Dermis microvascular lymphatic vessel endothelial cell (primary cell): ENCODE results near the gene AUH. TPM values are rescaled to one million over a fixed set of nuclear protein-coding genes. Genes with fewer than 3 reads are reported as not detected.

ENCODE experiments used
- DNase-seq, 2 donors: peaks; one replicate each; pipeline versions ENCODE4 v3.0.0 to v3.0.0-alpha.2; 2010; ENCODE audit warnings: low read depth in 2 of 2
- total RNA-seq: library from RNA; depleted of rRNA; stranded (reverse); fragments of >200 nt; gene quantifications from 2 replicates; pipeline ENCODE4 v1.2.1, GENCODE V29; 2014

AUH gene
- total RNA-seq, 1 donor from 2014 or later, result 9.6 TPM

DNA sequence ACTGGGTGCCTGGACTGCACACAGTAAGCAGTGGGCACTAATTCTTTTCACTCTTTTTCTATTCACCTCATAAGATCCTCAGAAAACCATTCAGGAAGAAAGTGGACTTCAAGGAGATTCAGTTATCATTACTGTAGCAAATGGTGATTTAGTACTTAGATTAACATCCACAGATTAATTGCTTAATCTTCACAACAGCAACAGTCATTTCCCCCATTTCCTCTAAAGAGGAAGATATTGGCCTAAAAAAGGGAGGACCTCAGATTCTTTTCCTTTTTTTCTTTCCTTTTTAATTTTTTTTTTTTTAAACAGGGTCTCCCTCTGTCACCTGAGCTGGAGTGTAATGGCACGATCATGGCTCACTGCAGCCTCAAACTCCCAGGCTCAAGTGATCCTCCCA lies 64.4 kb downstream of the AUH start:
- no peak for DNase-seq

DNA sequence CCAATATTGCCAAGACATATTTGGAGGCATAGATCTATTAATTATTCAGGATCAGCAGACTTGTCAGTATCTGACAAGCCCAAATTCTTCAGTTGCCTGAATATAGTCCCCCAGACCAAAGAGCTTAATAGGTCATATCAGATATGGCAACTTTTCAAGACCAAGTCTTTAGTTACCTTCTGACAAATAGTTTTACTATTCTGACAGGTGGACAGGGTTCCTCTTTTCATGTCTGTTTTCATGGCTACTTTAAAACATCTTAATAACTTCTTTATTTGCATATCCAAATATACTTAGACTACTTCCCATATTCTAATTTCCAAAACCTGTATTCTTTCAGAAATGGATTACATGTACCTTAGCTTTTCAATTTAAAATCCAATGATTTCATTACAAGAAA lies 65.4 kb downstream of the AUH start:
- no peak for DNase-seq

DNA sequence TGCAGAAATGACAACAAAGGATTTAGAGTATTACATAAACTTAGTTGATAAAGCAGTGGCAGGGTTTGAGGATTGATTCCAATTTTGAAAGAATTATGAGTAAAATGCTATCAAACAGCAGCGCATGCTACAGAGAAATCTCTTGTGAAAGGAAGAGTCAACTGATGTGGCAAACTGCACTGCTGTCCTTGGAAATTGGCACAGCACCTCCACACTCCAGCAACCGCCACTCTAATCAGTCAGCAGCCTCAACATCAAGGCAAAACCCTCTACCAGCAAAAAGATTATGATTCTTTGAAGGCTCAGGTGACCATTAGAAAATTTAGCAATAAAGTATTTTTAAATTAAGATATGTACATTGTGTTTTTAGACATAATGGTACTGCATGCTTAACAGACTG lies 66.4 kb downstream of the AUH start:
- DNase-seq, result no peak

DNA sequence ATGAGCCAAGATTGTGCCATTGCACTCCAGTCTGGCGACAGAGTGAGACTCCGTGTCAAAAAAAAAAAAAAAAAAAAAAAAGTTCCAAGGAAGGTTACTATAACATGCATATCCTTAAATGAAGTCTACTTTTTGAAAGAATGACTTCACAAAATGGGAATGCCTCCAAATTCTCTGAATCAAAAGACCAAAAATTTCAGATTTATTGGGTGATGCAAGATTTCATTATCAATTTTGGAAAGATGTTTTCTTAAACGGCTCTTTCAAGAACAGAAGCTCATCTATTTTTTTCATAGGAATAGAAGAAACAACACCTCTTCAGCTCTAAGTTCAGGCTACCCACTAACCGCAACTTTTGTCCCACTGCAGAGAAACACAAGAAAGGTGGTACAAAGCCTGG lies 69.9 kb downstream of the AUH start:
- DNase-seq, result no peak

DNA sequence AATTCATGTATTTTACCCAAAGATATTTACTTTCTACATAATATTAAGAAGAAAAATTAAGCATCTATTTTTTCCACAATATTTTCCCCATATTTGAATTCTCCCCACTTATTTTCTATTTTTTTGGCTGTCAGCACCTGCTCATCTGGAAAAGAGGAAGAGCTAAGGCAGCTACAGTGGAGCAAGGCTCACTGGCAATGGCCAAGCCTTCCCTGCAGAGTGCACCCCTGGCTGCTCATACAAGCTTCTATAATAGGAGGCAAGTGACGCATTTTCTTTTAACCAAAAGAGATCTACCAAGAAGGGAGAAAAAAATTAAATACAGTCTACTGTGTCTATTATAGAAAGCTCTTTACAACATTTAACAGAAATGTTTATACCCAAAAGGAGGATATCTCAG lies 72.5 kb downstream of the AUH start:
- DNase-seq, result no peak

- peak; percentile 27 to 83 for DNase-seq
Measured at GRCh38 chr9:91285729-91286353, 75.9 kb downstream of the AUH start.

- DNase-seq, result no peak
Measured at GRCh38 chr9:91282292-91282691, 79.4 kb downstream of the AUH start.

DNA sequence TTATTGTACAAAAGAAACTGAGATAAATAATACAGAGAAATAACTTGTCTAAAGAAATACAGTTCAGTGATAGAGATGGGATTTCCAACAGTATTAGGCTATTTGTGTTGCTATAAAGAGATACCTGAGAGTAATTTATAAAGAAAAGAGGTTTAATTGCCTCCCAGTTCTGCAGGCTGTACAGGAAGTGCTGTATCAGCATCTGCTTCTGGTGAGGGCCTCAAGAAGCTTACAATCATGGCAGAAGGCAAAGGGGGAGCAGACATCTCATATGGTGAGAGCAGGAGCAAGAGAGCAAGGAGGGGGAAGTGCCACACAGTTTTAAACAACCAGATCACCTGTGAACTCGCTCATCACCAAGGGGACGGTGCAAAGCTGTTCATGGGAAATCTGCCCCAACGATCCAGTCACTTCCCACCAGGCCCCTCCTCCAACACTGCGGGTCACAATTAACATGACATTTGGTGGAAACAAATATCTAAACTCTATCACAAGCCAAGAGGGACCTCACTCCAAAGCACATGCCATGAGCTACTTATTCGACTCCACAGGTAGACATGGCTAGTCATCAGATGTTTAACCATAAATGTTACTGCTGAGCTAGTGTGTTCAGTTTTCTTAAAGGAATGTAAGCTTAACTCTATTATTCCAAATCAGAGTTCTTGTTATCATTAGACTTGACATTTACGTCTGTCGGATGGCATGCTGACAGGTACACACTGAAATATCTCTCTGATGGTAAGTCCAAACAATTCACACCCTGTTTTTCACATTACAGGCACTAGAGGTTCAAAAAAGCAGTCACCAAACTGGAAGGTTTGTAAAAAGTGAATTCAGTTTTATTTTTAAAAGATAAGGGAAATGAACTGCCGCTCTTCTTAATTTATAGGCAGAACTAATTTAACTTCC lies 82.2 kb downstream of the AUH start:
- no peak for DNase-seq

DNA sequence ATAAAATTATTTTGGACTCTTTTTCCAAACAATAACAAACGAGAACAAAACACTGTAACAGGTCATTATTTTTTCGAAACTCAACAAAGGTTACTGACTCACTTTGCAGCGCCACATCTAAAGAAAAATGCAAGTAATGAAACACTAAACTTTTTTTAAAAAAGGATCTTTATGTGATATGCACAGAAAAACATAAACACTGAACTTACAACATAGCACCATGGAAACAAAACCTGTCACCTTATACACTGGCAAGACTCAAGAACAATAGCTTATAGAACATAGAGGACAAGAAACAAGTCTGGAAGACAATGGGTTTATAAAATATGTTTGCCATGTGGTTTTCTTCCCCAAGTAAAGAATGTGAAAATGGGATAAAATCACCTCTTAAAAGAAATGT lies 85.2 kb downstream of the AUH start:
- DNase-seq, result peak in 1 of 2 donors; percentile 36

DNA sequence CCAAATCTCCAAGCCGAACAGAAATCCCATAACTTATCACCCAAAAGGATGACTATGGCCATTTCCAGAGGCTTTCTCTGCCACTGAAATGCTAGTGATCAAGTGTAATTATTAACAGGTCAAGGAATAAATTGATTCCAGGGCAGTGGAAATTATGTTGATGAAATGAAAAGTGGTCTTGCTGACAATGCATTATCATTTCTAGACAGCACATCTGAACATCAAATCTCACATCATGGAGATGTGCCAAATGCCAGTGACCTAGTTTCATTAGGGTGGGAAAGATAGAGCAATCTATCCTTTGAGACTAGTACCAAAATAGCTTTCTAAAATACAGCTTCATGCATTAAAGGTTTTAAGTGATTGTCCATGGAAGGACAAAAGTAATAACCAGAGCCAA lies 86.1 kb downstream of the AUH start:
- DNase-seq, result no peak

- no peak for DNase-seq
Measured at GRCh38 chr9:91274949-91275492, 86.7 kb downstream of the AUH start.

GRCh38 chr9:91273853-91274552 lies 87.7 kb downstream of the AUH start:
- peak in 1 of 2 donors; percentile 58 for DNase-seq

- DNase-seq, result no peak
Measured at GRCh38 chr9:91271156-91271555, 90.6 kb downstream of the AUH start.

DNA sequence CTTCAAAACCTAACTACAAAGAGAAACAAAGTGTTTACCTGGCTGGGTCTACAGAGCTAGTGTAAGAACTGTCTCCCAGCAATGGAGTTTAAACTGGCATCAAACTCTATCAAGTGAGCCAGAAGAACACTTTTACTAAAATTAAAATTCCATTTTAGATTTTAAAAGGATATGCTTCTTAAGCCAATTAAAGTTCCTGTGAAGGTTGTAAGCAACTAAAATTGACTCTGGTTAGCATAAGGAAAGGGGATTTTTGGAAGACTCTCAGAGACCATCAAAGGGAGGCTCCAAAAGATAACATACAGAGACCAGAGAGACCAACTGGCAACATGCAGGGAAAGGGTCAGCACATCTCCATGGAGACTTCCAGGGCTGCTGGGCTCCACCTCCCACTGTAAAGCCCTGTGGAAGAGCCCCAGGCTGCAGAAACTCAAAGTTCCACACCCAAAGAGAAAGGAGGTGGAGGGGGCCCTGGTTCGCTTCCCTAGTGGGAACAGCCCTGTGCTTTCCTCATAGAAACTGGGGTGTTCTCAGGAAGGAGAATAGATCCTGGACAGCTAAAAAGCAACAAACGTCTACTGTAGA lies 91.7 kb downstream of the AUH start:
- no peak for DNase-seq

DNA sequence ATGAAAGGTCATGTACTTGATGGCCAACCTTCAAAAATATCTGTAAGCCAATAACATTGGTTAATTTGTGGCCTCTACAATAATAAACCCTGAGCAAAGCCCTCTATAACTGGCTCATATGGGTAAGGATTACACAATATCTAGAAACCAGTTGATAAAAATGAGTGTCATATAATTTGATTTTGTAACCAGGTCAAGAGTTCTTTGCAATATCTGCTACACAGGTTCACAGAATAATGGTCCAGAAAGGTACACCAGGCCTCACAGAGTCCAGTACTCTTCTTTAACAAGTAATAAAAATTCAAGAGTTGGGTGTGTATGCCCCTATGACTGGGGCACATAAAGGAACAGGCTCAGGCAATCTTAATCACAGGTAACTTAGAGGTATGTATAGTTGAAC lies 95.3 kb downstream of the AUH start:
- no peak for DNase-seq

DNA sequence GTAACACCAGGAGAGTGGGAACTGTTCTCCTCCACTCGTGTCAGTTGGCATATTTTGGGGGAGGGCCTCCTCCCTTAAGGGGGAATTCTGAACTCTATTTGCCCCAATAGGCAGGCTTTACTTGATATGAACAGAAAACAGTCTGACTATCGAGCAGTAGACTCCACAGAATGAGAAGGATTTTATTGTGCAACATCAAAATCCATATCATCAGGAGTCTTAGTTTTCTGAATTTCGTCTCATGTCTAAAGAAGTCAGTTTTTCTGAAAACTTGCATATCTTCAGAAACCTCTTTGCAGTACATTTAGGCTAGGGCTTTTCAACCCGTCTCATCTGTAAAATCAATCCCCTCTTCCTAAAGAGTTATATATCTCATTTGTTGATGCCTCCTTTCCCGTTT lies 96.2 kb downstream of the AUH start:
- DNase-seq, result no peak

GRCh38 chr9:91261417-91261816 lies 100.3 kb downstream of the AUH start:
- DNase-seq, result no peak

GRCh38 chr9:91259162-91259561 lies 102.6 kb downstream of the AUH start:
- no peak for DNase-seq

- no peak for DNase-seq
Measured at GRCh38 chr9:91258451-91258850, 103.3 kb downstream of the AUH start.

DNA sequence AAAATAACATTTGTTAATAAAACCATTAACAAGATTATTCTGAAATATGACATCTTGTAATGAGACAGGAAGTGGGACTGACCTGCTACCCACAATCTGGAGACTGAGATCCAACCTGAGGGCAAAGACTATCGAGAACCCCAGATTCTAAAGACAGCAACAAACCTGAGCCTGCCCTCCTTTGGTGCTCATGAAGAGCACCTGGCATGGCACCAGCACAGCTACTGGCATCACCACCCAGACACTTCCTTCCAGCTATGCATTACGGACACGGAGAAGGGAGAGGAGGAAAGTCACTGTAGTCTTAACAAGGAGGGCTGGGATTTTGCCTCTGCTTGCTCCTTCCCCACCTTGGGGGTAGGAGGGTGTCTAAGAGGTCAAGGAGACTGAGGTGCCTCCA lies 105.5 kb downstream of the AUH start:
- no peak for DNase-seq

DNA sequence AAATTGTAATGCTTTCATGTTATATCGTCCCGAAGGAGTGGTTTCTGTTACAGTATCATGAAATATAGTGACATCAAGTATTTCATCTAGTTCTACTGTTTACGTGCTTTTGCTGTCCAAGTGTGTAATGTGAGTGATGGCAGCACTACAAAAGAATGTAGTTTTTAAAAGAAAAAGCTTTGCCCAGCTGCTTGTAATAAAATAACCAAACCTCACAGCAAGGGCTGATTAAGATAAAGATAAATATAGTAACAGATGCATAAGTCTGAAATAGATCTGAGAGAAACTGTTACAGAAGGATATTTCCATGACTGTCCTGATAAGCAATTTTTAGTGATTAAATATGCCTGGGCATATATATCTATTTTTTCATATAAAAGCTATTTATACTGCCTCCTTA lies 106.4 kb downstream of the AUH start:
- no peak for DNase-seq

GRCh38 chr9:91253488-91253887 lies 108.2 kb downstream of the AUH start:
- no peak for DNase-seq
